ENCODE results near the gene RXRA.
A peak's percentile ranks its signal among the peaks of the same experiment; 100 is the strongest.

RXRA gene

DNA sequence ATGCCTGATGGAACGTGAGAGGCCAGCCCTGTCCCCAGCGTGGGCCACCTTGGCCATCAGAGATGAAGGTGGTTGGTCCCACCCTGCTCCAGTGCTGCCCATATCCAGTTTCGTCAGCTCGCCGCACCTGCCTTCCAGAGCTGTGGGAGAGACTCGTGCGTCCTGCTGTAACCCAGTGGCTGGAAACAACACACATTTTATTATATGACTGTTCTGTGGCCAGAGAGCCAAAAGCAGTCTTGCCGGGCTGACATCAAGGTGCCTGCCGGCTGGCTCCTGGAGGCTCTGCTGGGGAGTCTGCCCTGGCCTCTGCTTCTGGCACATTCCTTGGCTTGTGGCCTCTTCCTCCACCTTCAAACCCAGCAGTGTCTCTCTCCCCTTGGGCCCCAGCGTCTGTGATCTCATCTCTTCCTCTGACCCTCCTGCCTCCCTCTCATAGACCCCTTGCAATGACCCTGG, 94.7 kb downstream of the RXRA start:
- DNase-seq: no peak

DNA sequence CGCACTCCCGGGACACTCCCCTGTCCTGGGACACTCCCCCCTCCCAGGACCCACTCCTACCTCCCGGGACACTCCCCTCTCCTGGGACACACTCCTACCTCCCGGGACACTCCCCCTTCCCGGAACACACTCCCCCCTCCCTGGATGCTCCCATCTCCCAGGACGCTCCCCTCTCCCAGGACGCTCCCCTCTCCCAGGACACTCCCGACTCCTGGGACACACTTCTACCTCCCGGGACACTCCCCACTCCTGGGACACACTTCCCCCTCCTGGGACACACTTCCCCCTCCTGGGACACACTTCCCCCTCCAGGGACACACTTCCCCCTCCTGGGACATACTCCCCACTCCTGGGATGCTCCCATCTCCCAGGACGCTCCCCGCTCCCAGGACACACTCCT, 95.6 kb downstream of the RXRA start:
- DNase-seq: no peak

- DNase-seq: no peak
Measured at GRCh38 chr9:134422301-134423090, 96.2 kb downstream of the RXRA start.

GRCh38 chr9:134423166-134423565, 96.9 kb downstream of the RXRA start:
- DNase-seq: no peak

GRCh38 chr9:134423749-134424148, 97.5 kb downstream of the RXRA start:
- DNase-seq: no peak

GRCh38 chr9:134424818-134425217, 98.6 kb downstream of the RXRA start:
- no peak for DNase-seq

DNA sequence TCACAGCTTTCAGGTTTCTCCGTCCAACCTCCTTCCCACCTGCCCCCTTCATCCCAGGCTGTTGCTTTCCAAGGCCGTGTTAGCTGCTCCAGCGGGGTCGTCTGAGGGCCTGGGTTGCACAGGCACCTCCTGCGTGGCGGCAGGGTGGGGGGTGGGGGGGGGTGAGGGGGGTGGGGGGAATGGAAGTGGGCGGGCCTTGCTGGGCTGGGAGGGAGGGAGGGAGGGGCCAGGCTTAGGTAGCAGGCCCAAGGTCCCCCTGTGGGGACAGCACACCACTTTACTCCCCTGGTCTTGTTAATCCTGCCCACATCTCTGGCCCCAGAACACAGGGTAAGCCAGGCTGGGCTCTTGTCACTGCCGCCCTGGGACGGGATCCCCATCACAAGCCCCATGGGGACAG, 99.1 kb downstream of the RXRA start:
- DNase-seq: no peak

DNA sequence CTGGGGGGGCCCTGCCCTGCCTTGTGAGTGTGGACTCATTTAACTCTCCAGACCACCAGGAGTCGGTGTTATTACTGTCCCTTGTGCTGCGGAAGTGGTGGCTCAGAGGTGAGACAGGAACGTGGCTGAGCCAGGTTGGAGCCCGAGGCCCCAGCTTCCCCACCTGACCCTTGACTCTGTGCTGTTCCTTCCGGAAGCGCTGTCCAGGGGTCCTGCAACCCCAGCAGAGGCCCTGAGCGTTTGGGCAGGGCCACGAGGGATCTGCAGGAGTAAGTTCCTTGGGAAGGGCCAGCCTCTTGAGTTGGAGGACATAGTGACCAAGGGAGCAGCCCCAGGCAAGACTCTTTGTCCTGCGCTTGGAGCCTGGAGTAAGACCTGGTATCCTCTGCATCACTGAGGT, 99.6 kb downstream of the RXRA start:
- DNase-seq: no peak

DNA sequence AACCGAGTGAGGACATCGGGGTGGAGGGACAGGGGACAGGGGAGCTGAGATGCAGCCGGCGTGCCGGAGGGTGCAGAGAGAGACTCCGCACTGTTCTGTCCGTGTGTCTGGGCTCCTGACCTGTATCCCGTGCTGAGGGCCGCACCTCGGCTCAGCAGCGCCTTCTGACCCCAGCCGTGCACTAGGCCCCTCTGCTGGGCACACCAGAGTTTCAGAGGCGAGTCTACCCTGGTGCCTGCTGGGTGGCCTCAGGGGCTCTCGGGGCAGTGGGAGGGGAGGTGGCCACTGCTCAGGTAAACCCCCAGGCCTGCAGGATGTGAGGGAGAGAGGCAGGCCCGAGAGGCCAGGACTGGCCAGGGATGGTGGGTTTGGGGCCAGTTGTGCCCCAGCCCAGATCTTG, 100.2 kb downstream of the RXRA start:
- DNase-seq: no peak

- no peak for DNase-seq
Measured at GRCh38 chr9:134427153-134427782, 101.0 kb downstream of the RXRA start.

DNA sequence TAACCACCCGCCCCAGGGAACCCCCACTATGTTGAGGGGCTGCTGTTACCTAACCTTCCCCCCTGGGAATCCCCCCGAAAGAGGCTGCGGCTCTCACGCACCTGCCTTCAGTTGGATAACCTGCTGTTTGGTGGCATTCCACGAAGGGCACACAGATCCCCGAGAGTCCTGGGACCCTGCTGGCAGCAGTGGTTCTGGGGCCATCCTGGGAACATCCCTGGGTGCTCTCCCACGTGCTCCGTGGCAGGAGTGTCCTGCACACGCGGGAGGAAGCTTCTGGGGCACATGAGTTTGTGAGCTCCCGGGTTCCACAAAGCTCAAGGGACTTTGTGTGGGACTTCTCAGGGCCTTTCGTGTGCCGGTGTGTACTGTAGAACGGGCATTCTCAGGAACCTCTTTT, 102.3 kb downstream of the RXRA start:
- no peak for DNase-seq

DNA sequence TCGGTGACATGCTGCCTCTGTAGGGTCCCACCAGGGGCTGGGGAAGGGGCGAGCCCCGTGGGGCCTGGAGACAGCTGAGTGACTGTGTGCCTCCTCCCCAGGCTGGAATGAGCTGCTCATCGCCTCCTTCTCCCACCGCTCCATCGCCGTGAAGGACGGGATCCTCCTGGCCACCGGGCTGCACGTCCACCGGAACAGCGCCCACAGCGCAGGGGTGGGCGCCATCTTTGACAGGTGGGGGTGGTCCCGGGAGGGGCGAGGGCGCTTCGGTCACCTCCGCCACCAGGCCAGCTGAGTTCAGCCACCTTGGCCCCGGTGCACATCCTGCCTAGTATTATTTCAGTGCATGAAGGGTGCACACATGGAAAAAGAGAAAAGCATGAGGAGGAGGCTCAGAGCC, 102.8 kb downstream of the RXRA start:
- no peak for DNase-seq

GRCh38 chr9:134429481-134429880, 103.2 kb downstream of the RXRA start:
- DNase-seq: no peak

DNA sequence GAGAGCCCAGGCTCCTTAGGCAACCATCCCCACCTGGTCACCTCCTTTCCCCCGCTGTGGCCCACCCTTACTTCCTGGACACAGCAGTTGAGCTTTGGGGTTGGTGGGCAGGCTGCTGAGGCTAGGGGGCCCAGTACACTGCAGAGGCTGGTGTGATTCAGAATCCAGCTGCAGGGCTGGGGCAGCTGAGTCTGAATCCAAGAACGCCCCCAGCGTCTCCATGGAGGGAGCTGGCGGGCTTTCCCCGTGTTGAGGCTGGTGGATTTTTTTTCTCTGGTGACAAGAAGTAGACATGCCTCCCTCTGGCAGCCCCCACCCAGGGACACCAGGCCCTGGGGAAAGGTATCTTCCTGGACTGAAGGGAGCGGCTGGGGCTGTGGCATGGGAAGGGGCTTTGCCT, 104.8 kb downstream of the RXRA start:
- no peak for DNase-seq

DNA sequence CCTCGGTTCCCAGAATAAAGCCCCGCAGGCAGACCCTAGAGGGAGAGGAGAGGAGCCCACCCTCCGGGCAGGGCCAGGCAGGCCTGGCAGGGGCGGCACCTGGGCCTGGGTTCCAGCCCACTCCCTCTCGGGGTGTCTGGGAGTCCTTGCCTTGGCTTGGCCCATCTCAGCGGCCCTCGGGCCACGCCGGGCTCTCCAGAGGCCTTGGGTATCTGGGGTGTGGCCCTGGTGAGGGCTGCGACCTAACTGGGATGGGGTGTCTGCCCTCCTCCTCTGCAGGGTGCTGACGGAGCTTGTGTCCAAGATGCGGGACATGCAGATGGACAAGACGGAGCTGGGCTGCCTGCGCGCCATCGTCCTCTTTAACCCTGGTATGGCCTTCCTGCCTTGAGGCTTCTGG, 105.4 kb downstream of the RXRA start:
- DNase-seq: no peak

- no peak for DNase-seq
Measured at GRCh38 chr9:134432471-134432870, 106.2 kb downstream of the RXRA start.

- DNase-seq: no peak
Measured at GRCh38 chr9:134433101-134433500, 106.8 kb downstream of the RXRA start.

DNA sequence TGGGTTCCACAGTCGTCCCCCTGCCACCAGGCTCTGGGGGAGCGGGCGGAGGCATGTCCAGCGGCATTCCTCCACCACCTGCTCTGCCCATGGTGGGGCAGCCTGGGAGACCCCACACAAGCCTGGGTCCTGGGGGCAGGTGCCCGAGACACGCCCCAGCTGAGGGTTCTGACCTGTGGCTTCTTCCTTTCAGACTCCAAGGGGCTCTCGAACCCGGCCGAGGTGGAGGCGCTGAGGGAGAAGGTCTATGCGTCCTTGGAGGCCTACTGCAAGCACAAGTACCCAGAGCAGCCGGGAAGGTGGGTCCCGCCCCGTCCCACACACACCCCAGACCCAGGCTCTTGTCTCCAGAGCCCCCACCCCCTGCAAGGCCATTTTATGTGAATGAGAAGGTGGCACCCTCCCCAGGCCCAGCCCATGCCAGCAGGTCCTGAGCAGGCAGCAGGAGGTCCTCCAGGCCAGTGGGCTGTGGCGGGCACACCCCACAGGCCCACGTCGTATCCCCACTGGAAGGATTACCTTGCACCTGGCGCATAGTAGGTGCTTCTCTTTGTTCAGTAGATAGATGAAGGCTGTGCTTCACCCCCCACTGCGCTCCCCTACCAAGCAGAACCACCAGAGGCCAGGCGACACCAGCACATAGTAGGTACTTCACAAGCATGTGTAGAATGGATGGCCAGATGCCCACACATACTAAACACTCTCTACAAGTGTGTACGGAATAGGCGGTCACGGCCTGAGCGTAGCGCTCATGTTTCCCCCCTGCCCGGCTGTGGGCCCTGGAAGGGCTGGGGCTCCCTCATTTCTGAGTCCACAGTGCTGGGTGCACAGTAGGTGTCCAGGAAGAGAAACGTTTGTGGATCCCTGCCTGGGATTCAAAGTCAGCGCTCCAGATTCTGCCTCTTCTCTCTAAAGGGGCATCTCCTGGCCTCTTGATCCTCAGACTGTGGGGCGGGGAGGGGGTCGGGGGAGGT, 107.9 kb downstream of the RXRA start:
- DNase-seq: no peak

GRCh38 chr9:134434894-134435506, 108.7 kb downstream of the RXRA start:
- peak; percentile 28 for DNase-seq

- no peak for DNase-seq
Measured at GRCh38 chr9:134435550-134436378, 109.5 kb downstream of the RXRA start.

- DNase-seq: no peak
Measured at GRCh38 chr9:134436379-134436762, 110.1 kb downstream of the RXRA start.

- DNase-seq: no peak
Measured at GRCh38 chr9:134436911-134437310, 110.7 kb downstream of the RXRA start.
